ENCODE measurements around the gene SFXN4.

SFXN4 gene

GRCh38 chr10:119201233-119201632 lies 35.7 kb upstream of the SFXN4 start:
- no peaks in the 10 kb centered on the region for H3K9me3 ChIP-seq (ENCODE audit: insufficient read depth, low read depth, low read length)
- no peak overlapping the region for H3K4me3 ChIP-seq (ENCODE audit: low read length, poor library complexity, severe bottlenecking)
- H3K36me3 ChIP-seq (ENCODE audit: insufficient read depth, low read length) = no peaks in the 10 kb centered on the region
- no peaks in the 10 kb centered on the region for H3K27me3 ChIP-seq (ENCODE audit: insufficient read depth, low read length, poor library complexity, severe bottlenecking)
- H3K9me2 ChIP-seq (replicated peaks; ENCODE audit: low read depth, low read length) = no peaks in the 10 kb centered on the region
- no peak overlapping the region for H3K9ac ChIP-seq (ENCODE audit: low read depth, low read length, poor library complexity, severe bottlenecking)
- no peaks in the 10 kb centered on the region for H3K4me1 ChIP-seq (ENCODE audit: insufficient read depth, low read length, poor library complexity, severe bottlenecking)
- H3F3A ChIP-seq (ENCODE audit: low read depth) = no peaks in the 10 kb centered on the region
- no peaks in the 10 kb centered on the region for H4K20me1 ChIP-seq (ENCODE audit: insufficient read depth, low read length, poor library complexity, severe bottlenecking)
- H3K4me2 ChIP-seq (ENCODE audit: low read depth, low read length, poor library complexity, severe bottlenecking) = no peak overlapping the region
- no peak overlapping the region for H2AFZ ChIP-seq (ENCODE audit: low read length)
- no peak for TF ChIP-seq EZH2phosphoT487 (IDR thresholded peaks at IDR 0.05; ENCODE audit: borderline replicate concordance)
- no peak for TF ChIP-seq CTCF (conservative IDR thresholded peaks at IDR 0.05; ENCODE audit: low read length)
- no peaks in the 10 kb centered on the region for H3K79me2 ChIP-seq (ENCODE audit: insufficient read depth, low read length)

GRCh38 chr10:119199231-119199992 lies 33.9 kb upstream of the SFXN4 start:
- Histone ChIP-seq H3K4me2 (ENCODE audit: low read depth, low read length, poor library complexity, severe bottlenecking) (no peak overlapping the region), H3K9ac (ENCODE audit: low read depth, low read length, poor library complexity, severe bottlenecking) (no peak overlapping the region), H3K9me2 (replicated peaks; ENCODE audit: low read depth, low read length) (no peaks in the 10 kb centered on the region), H3K27me3 (ENCODE audit: insufficient read depth, low read length, poor library complexity, severe bottlenecking) (no peaks in the 10 kb centered on the region), H3K79me2 (ENCODE audit: insufficient read depth, low read length) (no peaks in the 10 kb centered on the region), H4K20me1 (ENCODE audit: insufficient read depth, low read length, poor library complexity, severe bottlenecking) (no peaks in the 10 kb centered on the region), H3K9me3 (ENCODE audit: insufficient read depth, low read depth, low read length) (no peaks in the 10 kb centered on the region), H3F3A (ENCODE audit: low read depth) (no peaks in the 10 kb centered on the region), H3K36me3 (ENCODE audit: insufficient read depth, low read length) (no peaks in the 10 kb centered on the region), H2AFZ (ENCODE audit: low read length) (no peak overlapping the region), H3K4me3 (ENCODE audit: low read length, poor library complexity, severe bottlenecking) (no peak overlapping the region), H3K4me1 (ENCODE audit: insufficient read depth, low read length, poor library complexity, severe bottlenecking) (no peaks in the 10 kb centered on the region)
- TF ChIP-seq CTCF (conservative IDR thresholded peaks at IDR 0.05; ENCODE audit: low read length) (peak; percentile 84), EZH2phosphoT487 (IDR thresholded peaks at IDR 0.05; ENCODE audit: borderline replicate concordance) (no peak)

- H3K9me2 ChIP-seq (replicated peaks; ENCODE audit: low read depth, low read length) = no peaks in the 10 kb centered on the region
- no peaks in the 10 kb centered on the region for H3F3A ChIP-seq (ENCODE audit: low read depth)
- H3K79me2 ChIP-seq (ENCODE audit: insufficient read depth, low read length) = no peaks in the 10 kb centered on the region
- H3K36me3 ChIP-seq (ENCODE audit: insufficient read depth, low read length) = no peaks in the 10 kb centered on the region
- H4K20me1 ChIP-seq (ENCODE audit: insufficient read depth, low read length, poor library complexity, severe bottlenecking) = no peaks in the 10 kb centered on the region
- H3K9ac ChIP-seq (ENCODE audit: low read depth, low read length, poor library complexity, severe bottlenecking) = no peak overlapping the region
- no peak overlapping the region for H3K4me2 ChIP-seq (ENCODE audit: low read depth, low read length, poor library complexity, severe bottlenecking)
- H3K9me3 ChIP-seq (ENCODE audit: insufficient read depth, low read depth, low read length) = no peaks in the 10 kb centered on the region
- H2AFZ ChIP-seq (ENCODE audit: low read length) = peak overlapping the region; percentile 7; the same call in 1 of the 2 replicates
- no peak overlapping the region for H3K4me3 ChIP-seq (ENCODE audit: low read length, poor library complexity, severe bottlenecking)
- no peaks in the 10 kb centered on the region for H3K27me3 ChIP-seq (ENCODE audit: insufficient read depth, low read length, poor library complexity, severe bottlenecking)
- TF ChIP-seq EZH2phosphoT487 (IDR thresholded peaks at IDR 0.05; ENCODE audit: borderline replicate concordance) (no peak), CTCF (conservative IDR thresholded peaks at IDR 0.05; ENCODE audit: low read length) (peak; percentile 81)
- H3K4me1 ChIP-seq (ENCODE audit: insufficient read depth, low read length, poor library complexity, severe bottlenecking) = no peaks in the 10 kb centered on the region
Measured at GRCh38 chr10:119198438-119198837, 32.9 kb upstream of the SFXN4 start.

Data from Loucy (cell line).